Measurements from ENCODE around the gene DCP1B.

Gene DCP1B

DNA sequence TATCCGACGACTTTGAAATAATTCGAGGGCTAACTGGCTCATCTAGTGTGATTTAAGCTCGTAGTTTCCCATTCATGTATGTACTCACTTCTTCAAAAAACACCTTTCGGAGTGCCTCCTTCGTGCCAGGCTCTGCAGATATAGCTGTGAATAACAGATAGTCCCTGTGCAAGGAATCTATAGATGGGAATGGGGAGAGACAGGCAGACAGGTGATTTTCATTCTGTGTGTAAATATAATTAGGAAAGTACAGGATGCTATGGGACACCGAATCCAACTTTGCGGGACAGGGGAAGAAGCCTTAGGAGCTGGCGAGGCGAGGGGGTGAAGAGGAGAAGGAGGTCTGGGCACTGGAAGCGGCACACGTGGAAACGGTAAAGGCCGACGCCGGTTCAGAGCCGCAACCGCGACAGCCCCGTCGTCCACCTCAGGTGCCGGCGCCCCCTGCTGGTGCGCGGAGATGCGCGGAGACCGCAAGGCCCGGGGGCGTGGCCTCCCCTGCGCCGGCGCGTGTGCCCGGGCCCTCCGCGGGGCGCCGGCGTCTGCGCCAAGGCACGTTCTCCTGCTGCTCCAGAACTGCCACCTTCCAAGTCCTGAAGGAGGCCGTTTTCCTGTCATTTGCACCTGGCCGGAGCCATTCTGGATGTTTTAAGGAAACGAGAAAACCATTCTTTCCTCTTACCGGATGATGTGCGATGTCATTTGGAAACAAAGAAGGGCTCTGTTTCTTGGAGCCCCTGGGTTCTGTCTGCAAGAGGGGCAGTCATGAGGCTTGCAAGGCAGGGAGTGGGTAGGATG lies 30.6 kb upstream of the DCP1B start:
- peak overlapping the region; percentile 43 for H3K4me3 ChIP-seq (replicated peaks; ENCODE audit: low read depth, low read length)
- DNase-seq (ENCODE audit: low read depth) = peak; percentile 78
- TF ChIP-seq, protein P1, sequence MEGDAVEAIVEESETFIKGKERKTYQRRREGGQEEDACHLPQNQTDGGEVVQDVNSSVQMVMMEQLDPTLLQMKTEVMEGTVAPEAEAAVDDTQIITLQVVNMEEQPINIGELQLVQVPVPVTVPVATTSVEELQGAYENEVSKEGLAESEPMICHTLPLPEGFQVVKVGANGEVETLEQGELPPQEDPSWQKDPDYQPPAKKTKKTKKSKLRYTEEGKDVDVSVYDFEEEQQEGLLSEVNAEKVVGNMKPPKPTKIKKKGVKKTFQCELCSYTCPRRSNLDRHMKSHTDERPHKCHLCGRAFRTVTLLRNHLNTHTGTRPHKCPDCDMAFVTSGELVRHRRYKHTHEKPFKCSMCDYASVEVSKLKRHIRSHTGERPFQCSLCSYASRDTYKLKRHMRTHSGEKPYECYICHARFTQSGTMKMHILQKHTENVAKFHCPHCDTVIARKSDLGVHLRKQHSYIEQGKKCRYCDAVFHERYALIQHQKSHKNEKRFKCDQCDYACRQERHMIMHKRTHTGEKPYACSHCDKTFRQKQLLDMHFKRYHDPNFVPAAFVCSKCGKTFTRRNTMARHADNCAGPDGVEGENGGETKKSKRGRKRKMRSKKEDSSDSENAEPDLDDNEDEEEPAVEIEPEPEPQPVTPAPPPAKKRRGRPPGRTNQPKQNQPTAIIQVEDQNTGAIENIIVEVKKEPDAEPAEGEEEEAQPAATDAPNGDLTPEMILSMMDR (IDR thresholded peaks at IDR 0.05; ENCODE audit: low read length, missing control alignments) = peak; percentile 58

DNA sequence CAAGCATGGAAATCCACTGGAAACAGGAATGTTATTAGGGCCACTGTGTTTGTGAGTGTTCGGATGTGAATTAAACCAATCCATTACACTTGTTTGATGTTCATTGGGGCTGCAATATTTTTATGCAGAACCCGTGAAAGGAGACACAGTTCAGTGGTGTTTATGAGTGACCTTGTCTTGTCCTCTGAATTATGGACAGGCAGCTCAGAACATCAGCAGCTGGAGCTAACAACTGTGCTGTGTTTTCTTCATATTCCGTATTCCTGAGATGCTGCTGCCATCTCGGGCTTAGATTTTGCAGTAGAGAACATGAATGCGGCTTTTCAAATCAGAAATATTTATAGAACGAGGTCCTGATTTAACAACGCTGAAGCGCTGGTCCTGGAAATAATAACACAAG lies 28.2 kb upstream of the DCP1B start:
- DNase-seq (ENCODE audit: low read depth) = no peak
- TF ChIP-seq, protein P1 (IDR thresholded peaks at IDR 0.05; ENCODE audit: low read length, missing control alignments) = no peak
- H3K4me3 ChIP-seq (replicated peaks; ENCODE audit: low read depth, low read length) = no peak overlapping the region

DNA sequence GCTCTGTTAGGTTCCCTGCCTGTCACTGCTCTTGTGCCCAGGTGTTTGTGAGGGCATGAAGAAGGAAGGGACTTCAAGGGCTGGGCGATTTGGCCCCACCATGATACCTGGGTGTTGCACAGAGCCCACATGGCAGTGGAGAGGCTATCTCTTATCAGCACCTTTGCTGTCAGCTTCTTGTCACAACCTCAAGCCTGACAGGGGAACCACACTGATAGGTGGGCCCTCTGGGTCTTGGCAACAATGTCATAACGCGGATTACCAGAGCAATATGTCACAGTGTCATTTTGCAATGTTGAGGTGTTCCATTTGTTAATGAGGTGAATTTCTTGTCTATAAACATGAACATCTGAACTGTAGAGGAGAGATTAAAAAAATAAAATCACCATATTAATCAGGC lies 25.6 kb upstream of the DCP1B start:
- DNase-seq (ENCODE audit: low read depth) = no peak
- TF ChIP-seq, protein P1 (IDR thresholded peaks at IDR 0.05; ENCODE audit: low read length, missing control alignments) = no peak
- no peak overlapping the region for H3K4me3 ChIP-seq (replicated peaks; ENCODE audit: low read depth, low read length)

DNA sequence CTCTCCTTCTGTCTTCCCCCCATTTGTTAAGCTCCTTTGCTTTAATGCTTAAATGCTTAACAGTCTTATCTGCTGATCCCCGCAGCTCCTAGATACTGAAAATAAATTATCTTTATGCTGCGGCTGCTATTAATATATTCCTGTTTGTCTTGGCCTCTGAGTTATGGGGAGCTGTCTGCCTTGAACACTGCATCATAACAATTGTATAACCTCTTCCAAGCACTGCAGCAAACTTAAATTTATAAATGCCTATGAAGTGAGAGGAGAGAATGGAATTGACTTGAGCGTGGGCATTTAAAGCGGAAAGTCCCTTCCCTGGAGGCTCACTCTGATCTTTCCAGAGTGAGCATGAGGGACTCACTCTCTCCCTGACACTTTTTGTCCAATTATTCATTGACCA lies 23.1 kb upstream of the DCP1B start:
- H3K4me3 ChIP-seq (replicated peaks; ENCODE audit: low read depth, low read length) = no peak overlapping the region
- peak; percentile 4 for DNase-seq (ENCODE audit: low read depth)
- TF ChIP-seq, protein P1 (IDR thresholded peaks at IDR 0.05; ENCODE audit: low read length, missing control alignments) = no peak

DNA sequence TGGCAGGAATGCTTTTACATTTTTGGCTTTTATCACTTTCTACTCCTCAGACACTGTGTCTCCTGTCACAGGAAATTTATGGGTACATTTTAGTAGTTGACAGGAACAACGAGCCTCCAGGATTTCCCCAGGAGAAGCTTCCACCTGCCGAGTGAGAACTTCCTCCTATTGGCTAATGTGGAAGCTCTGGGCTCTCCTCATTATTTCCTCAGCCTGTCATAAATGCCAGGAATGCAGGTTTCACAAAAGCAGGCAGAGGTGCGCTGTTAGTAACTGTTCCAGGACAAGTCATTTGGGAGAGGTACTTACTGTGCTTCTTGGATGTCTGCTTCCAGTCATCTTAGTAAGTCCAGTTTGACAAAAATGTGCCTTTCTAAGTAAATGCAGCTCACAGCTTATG lies 19.1 kb upstream of the DCP1B start:
- TF ChIP-seq, protein P1 (IDR thresholded peaks at IDR 0.05; ENCODE audit: low read length, missing control alignments) = no peak
- no peak overlapping the region for H3K4me3 ChIP-seq (replicated peaks; ENCODE audit: low read depth, low read length)
- no peak for DNase-seq (ENCODE audit: low read depth)

DNA sequence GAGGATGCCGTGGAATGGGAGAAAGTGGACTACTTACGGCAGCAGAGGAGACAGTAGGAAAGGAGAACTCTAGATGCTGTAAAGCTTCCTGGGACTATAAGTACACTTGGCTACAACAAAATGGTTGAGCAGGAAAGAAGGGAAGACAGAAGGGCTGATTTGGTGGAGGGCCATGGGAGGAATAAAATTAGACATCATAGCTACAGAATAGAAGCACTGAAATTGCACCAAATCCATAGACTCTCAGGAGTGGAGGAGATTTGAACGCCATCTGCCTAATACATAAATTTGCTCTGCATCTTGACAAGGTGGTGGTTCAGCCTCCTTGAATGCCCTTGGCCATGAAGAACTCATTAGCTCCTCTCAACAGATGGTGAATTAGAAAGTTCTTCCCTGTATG lies 16.3 kb upstream of the DCP1B start:
- TF ChIP-seq, protein P1 (IDR thresholded peaks at IDR 0.05; ENCODE audit: low read length, missing control alignments) = no peak
- no peak overlapping the region for H3K4me3 ChIP-seq (replicated peaks; ENCODE audit: low read depth, low read length)
- no peak for DNase-seq (ENCODE audit: low read depth)

DNA sequence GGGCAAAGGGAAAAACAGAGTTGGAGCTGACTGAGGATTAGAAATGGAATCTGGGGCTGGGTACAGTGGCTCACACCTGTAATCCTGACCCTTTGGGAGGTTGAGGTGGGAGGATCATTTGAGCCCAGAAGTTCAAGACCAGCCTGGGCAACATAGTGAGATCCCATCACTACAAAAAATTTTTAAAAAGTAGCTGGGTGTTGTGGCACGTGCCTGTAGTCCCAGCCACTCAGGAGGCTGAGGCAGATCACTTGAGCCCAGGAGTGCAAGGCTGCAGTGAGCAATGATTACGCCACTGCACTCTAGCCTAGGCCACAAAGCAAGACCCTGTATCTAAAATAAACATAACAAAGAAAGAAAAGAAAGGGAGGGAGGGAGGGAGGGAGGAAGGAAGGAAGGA lies 14.9 kb upstream of the DCP1B start:
- no peak overlapping the region for H3K4me3 ChIP-seq (replicated peaks; ENCODE audit: low read depth, low read length)
- TF ChIP-seq, protein P1 (IDR thresholded peaks at IDR 0.05; ENCODE audit: low read length, missing control alignments) = no peak
- DNase-seq (ENCODE audit: low read depth) = no peak

Measured in fibroblast of pulmonary artery (primary cell).